GM12875 (cell line): Measurements from ENCODE around the gene TTC19.

Source experiments
- H3K4me3 ChIP-seq: one replicate; pipeline ENCODE4 v1.5.1; 2011; ENCODE audit warnings: low read depth, low read length, control low read depth
- TF ChIP-seq, protein P1 (sequence below): IDR thresholded peaks from 2 replicates; pipeline ENCODE4 v1.5.1; 2011; ENCODE audit warnings: low read depth, mild to moderate bottlenecking, control low read depth, inconsistent platforms, low read length, moderate library complexity, borderline replicate concordance; ENCODE audit not compliant: insufficient read depth

TTC19 gene

DNA sequence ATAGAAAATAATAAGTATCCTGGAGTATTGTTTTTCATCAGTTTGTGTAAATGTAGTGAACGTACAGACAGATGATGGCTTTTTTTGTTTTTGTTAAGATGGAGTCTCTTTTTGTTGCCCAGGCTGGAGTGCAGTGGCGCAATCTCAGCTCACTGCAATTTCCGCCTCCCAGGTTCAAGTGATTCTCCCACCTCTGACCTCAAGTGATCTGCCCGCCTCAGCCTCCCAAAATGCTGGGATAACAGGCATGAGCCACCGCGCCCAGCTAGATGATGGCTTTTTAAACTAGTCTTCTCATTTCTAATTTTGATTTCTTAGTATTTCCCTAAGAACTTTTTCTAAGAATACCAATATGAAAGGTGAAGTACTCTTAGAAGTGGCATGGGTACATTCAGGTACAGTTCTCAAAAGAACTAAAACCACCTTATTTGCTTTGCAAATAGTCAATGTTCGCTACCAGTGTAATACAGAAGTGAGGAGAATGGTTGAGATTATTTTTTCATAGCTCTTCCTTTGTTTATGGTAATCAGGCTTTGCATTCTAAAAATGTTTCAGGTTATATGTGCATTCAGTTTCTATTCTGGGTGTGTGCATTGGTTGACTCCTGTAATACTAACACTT, 34.2 kb downstream of the TTC19 start:
- TF ChIP-seq, protein P1, sequence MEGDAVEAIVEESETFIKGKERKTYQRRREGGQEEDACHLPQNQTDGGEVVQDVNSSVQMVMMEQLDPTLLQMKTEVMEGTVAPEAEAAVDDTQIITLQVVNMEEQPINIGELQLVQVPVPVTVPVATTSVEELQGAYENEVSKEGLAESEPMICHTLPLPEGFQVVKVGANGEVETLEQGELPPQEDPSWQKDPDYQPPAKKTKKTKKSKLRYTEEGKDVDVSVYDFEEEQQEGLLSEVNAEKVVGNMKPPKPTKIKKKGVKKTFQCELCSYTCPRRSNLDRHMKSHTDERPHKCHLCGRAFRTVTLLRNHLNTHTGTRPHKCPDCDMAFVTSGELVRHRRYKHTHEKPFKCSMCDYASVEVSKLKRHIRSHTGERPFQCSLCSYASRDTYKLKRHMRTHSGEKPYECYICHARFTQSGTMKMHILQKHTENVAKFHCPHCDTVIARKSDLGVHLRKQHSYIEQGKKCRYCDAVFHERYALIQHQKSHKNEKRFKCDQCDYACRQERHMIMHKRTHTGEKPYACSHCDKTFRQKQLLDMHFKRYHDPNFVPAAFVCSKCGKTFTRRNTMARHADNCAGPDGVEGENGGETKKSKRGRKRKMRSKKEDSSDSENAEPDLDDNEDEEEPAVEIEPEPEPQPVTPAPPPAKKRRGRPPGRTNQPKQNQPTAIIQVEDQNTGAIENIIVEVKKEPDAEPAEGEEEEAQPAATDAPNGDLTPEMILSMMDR = no peak
- H3K4me3 ChIP-seq = no peak overlapping the region

DNA sequence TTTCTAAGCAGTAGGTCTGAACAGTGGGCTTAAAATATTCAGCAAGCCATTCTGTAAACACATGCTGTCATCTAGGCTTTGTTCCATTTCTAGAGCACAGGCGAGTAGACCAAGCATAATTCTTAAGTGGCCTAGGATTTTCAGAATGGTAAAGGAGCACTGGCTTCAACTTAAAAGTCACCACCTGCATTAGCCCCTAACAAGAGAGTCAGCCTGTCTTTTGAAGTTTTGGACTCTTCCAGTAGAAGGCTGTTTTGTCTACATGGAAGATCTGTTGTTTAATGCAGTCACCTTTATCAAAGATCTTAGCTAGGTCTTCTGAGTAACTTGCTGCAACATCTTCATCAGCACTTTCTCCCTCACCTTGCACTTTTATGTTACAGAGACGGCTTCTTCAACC, 36.6 kb downstream of the TTC19 start:
- no peak overlapping the region for H3K4me3 ChIP-seq
- TF ChIP-seq, protein P1 = no peak

DNA sequence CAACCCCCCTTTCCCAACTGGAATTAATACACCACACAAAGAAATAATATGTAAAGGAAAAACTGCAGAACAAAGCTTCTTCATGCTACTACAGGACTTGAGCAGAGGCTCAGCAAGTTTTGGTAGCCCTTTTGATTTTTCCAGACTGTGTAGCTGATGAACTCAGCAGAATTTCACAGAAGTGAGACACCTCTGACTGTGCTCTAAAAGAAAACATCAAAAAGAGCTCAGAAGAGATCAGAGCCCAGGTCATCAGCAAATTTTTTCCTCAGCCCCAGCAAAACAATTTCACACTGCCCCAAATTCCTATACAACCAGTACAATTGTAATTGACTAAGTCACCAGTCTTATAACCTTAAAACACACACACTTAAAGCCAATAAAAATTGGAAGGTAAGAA, 38.0 kb downstream of the TTC19 start:
- TF ChIP-seq, protein P1 = no peak
- H3K4me3 ChIP-seq = no peak overlapping the region

DNA sequence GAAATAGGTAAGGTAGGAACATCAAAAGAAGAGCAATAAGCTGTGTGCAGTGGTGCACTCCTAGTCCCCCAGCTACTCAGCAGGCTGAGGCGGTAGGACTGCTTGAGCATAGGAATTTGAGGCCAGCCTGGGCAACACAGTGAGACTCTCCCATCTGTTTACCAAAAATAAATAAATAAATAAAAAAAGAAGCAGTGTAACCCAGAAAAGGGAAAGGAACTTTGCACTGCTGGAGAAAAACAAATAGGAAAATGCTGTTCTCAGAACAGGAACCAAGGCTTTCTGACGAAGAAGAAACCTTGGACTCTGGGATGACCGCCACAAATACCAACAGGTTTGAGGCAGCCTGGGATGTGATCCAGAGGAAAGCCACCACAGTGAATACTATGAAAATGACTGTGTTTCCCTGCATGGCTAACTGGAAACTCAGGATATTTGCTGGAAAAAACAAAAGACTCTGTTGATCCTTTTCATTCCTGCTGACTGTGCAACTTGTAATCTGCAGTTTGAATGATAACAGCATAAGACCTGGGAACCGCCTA, 41.2 kb downstream of the TTC19 start:
- no peak overlapping the region for H3K4me3 ChIP-seq

DNA sequence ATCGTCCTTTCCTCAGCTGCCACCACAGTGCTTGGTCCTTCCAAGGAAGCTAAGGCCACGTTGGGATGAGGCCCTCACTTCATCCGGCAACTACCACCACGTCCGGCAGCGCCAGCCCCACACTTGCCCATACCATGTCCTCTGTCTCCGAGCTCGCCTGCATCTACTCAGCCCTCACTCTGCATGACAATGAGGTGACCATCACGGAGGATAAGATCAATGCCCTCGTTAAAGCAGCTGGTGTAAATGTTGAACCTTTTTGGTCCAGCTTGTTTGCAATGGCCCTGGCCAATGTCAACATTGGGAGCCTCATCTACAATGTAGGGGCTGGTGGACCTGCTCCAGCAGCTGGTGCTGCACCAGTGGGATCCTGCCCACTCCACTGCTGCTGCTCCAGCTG, 44.9 kb downstream of the TTC19 start:
- H3K4me3 ChIP-seq = no peak overlapping the region
- TF ChIP-seq, protein P1 = no peak

More for the DNA sequence above, 41.2 kb downstream of the TTC19 start:
- TF ChIP-seq, protein P1 = no peak

DNA sequence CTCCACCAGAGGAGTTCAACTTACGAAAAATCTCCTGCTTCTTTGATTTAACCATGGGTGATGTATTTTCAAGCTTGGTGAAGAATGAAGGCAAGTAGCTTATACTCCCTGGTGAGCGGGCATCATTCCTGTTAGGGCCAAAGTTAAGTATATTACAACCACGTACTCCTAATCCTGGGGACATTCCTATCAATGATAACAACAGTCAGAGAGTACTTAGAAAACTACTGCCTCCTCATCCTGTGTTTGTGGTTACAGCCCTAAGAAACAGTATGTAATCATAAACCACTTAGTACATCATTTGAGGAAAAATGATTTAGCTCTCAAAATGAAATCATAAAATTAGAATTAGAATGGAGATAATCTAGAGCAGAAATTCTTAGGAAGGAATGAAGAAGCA, 47.3 kb downstream of the TTC19 start:
- TF ChIP-seq, protein P1 = no peak
- H3K4me3 ChIP-seq = no peak overlapping the region

DNA sequence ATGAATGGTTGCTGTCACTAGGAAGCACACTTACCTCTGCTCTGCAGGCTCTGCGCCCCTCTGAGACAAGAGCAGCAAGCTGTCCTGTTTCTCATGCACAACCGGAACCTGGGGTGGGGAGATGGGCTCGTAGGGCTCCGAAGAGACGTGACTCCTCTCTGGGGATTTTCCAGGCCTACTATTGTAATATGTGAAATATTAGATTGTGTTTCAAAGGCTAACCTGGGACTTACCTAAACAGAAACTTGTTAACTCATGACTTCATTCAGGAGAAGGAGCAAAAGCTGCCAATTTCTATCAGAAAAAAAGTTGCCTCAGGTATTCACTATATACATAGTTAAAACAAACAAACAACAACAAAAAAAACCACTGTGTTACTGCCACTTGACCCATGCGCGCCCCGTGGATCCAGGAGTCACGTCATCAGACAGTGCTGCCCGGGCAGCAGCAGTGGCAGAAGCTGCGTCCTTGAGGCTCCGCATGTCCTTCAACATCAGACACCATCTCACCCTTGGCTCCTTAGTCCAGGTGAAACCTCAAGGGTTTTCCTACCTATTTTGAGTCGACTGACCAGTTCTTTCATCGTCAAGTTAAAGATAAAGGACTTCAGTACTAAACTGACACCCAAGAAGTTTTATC, 49.3 kb downstream of the TTC19 start:
- TF ChIP-seq, protein P1 = no peak
- no peak overlapping the region for H3K4me3 ChIP-seq
